ENCODE data around the gene ATG4D.
A peak's percentile ranks its signal among the peaks of the same experiment; 100 is the strongest.
"Not testable (repeated sequence)": the region's sequence is repeated elsewhere in the genome, so short reads cannot be mapped to it uniquely, and the experiment has no call there.

ATG4D gene

GRCh38 chr19:10535613-10536012 is 8.1 kb upstream of the ATG4D start:
- H3K4me3 ChIP-seq: no peak overlapping the region
- peaks cover 0 to 12% (median 3%) of the 10 kb centered on the region in 4 donors for H3K4me1 ChIP-seq
- no peaks in the 10 kb centered on the region for H3K9me3 ChIP-seq
- no peak overlapping the region for H3K27ac ChIP-seq
- TF ChIP-seq, protein P1, sequence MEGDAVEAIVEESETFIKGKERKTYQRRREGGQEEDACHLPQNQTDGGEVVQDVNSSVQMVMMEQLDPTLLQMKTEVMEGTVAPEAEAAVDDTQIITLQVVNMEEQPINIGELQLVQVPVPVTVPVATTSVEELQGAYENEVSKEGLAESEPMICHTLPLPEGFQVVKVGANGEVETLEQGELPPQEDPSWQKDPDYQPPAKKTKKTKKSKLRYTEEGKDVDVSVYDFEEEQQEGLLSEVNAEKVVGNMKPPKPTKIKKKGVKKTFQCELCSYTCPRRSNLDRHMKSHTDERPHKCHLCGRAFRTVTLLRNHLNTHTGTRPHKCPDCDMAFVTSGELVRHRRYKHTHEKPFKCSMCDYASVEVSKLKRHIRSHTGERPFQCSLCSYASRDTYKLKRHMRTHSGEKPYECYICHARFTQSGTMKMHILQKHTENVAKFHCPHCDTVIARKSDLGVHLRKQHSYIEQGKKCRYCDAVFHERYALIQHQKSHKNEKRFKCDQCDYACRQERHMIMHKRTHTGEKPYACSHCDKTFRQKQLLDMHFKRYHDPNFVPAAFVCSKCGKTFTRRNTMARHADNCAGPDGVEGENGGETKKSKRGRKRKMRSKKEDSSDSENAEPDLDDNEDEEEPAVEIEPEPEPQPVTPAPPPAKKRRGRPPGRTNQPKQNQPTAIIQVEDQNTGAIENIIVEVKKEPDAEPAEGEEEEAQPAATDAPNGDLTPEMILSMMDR (IDR thresholded peaks at IDR 0.05): no peak
- H3K36me3 ChIP-seq: no peaks in the 10 kb centered on the region
- intact Hi-C loops (cut with DNase I; ENCODE audit: low total_unique reads): no loop called here
- no peak for DNase-seq
- no peaks in the 10 kb centered on the region for H3K27me3 ChIP-seq

DNA sequence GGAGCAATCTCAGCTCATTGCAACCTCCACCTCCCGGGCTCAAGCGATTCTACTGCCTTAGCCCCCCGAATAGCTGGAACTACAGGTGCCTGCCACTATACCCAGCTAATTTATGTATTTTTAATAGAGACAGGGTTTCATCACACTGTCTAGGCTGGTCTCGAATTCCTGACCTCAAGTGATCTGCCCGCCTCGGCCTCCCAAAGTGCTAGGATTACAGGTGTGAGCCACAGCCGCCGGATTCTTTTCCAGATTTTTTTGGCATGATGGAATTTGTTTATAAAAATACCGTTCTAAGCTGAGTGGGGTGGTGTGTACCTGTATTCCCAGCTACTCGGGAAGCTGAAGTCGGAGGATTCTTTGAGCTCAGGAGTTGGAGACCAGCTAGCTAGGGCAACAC is 6.0 kb upstream of the ATG4D start:
- no peaks in the 10 kb centered on the region for H3K27me3 ChIP-seq
- peaks cover 0 to 12% (median 3%) of the 10 kb centered on the region in 4 donors for H3K4me1 ChIP-seq
- H3K27ac ChIP-seq: no peak overlapping the region
- H3K36me3 ChIP-seq: no peaks in the 10 kb centered on the region
- TF ChIP-seq, protein P1 (IDR thresholded peaks at IDR 0.05): no peak
- intact Hi-C loops (cut with DNase I; ENCODE audit: low total_unique reads): no loop called here
- H3K9me3 ChIP-seq: no peaks in the 10 kb centered on the region
- no peak overlapping the region for H3K4me3 ChIP-seq
- DNase-seq: no peak

GRCh38 chr19:10538204-10538983 is 5.3 kb upstream of the ATG4D start:
- Histone ChIP-seq H3K9me3 (no peaks in the 10 kb centered on the region), H3K27ac (no peak overlapping the region), H3K4me3 (no peak overlapping the region), H3K4me1 (peaks cover 0 to 12% (median 7%) of the 10 kb centered on the region in 4 donors), H3K36me3 (no peaks in the 10 kb centered on the region), H3K27me3 (no peaks in the 10 kb centered on the region)
- TF ChIP-seq, protein P1 (IDR thresholded peaks at IDR 0.05): no peak
- DNase-seq: no peak
- intact Hi-C loops (cut with DNase I; ENCODE audit: low total_unique reads): no loop called here

DNA sequence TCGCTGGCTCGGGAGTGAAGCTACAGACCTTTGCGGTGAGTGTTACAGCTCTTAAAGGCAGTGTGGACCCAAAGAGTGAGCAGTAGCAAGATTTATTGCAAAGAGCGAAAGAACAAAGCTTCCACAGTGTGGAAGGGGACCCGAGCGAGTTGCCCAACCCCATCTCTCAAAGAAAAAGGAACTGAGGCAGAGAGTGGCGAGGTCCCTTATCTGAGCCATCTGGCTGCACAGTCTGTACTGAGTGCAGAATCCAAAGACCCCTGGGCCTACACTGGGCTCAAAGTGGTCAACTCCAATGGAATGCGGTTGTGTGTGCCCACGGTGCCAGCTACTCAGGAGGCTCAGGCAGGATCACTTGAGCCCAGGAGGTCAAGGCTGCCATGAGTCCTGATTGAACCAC is 4.7 kb upstream of the ATG4D start:
- H3K27me3 ChIP-seq; intact Hi-C loops (cut with DNase I; ENCODE audit: low total_unique reads); H3K4me3 ChIP-seq; H3K27ac ChIP-seq; H3K9me3 ChIP-seq; H3K36me3 ChIP-seq; H3K4me1 ChIP-seq; DNase-seq: not testable (repeated sequence)

GRCh38 chr19:10543059-10543419 is 665 bp upstream of the ATG4D start:
- Histone ChIP-seq H3K27me3 (no peaks in the 10 kb centered on the region), H3K27ac (peak overlapping the region; percentile 89 to 90), H3K4me1 (peaks cover 0 to 25% (median 18%) of the 10 kb centered on the region in 4 donors), H3K4me3 (peak overlapping the region; percentile 85 to 92), H3K36me3 (peaks cover 0 to 23% (median 6%) of the 10 kb centered on the region in 3 donors), H3K9me3 (no peaks in the 10 kb centered on the region)
- no peak for DNase-seq
- intact Hi-C loops (cut with DNase I; ENCODE audit: low total_unique reads): no loop called here
- TF ChIP-seq, protein P1 (IDR thresholded peaks at IDR 0.05): no peak

- TF ChIP-seq, protein P1 (IDR thresholded peaks at IDR 0.05): no peak
Measured at GRCh38 chr19:10544242-10544752, 593 bp downstream of the ATG4D start.

More at GRCh38 chr19:10544242-10544752, 593 bp downstream of the ATG4D start:
- peak overlapping the region; percentile 89 to 90 for H3K27ac ChIP-seq
- no peaks in the 10 kb centered on the region for H3K27me3 ChIP-seq
- H3K36me3 ChIP-seq: peaks cover 7 to 36% (median 15%) of the 10 kb centered on the region in 3 donors
- peak overlapping the region; percentile 85 to 92 for H3K4me3 ChIP-seq
- intact Hi-C loops (cut with DNase I; ENCODE audit: low total_unique reads): no loop called here
- DNase-seq: no peak
- no peaks in the 10 kb centered on the region for H3K9me3 ChIP-seq
- peaks cover 0 to 25% (median 18%) of the 10 kb centered on the region in 4 donors for H3K4me1 ChIP-seq
